GM19438 (cell line): ENCODE measurements around the gene PANX2.
A peak's percentile ranks its signal among the peaks of the same experiment; 100 is the strongest.
"Not testable (repeated sequence)": the region's sequence is repeated elsewhere in the genome, so short reads cannot be mapped to it uniquely, and the experiment has no call there.

Source experiments
- ATAC-seq: cut with Tn5 transposase; IDR thresholded peaks from one replicate; pipeline ENCODE4 v1.9.1; 2021; ENCODE audit warnings: low read depth; ENCODE audit not compliant: unreplicated experiment

The PANX2 gene

GRCh38 chr22:50194037-50194805 lies 23.7 kb downstream of the PANX2 start:
- no peak for ATAC-seq

- ATAC-seq = no peak
Measured at GRCh38 chr22:50196256-50196655, 25.7 kb downstream of the PANX2 start.

- no peak for ATAC-seq
Measured at GRCh38 chr22:50197000-50197800, 26.7 kb downstream of the PANX2 start.

GRCh38 chr22:50197856-50198623 lies 27.5 kb downstream of the PANX2 start:
- ATAC-seq = no peak

GRCh38 chr22:50198624-50199017 lies 28.1 kb downstream of the PANX2 start:
- ATAC-seq = no peak

- ATAC-seq = no peak
Measured at GRCh38 chr22:50199251-50199721, 28.8 kb downstream of the PANX2 start.

GRCh38 chr22:50199829-50200460 lies 29.4 kb downstream of the PANX2 start:
- ATAC-seq = no peak

- peak; percentile 64 for ATAC-seq
Measured at GRCh38 chr22:50200461-50201190, 30.1 kb downstream of the PANX2 start, which contains the start of gene SELENOO. SELENOO (plus strand) TSS chr22:50201011; CDS start chr22:50201037, 26 bp downstream.

GRCh38 chr22:50201191-50202129 lies 30.9 kb downstream of the PANX2 start:
- ATAC-seq = peak; percentile 12

GRCh38 chr22:50202130-50202666 lies 31.7 kb downstream of the PANX2 start:
- no peak for ATAC-seq

GRCh38 chr22:50203288-50203687 lies 32.8 kb downstream of the PANX2 start:
- no peak for ATAC-seq

GRCh38 chr22:50204571-50204970 lies 34.0 kb downstream of the PANX2 start:
- ATAC-seq = no peak

- not testable (repeated sequence) for ATAC-seq
Measured at GRCh38 chr22:50204998-50205397, 34.5 kb downstream of the PANX2 start.

- no peak for ATAC-seq
Measured at GRCh38 chr22:50205781-50206569, 35.4 kb downstream of the PANX2 start.

GRCh38 chr22:50206599-50206998 lies 36.1 kb downstream of the PANX2 start:
- ATAC-seq = no peak

- ATAC-seq = no peak
Measured at GRCh38 chr22:50207383-50208140, 37.0 kb downstream of the PANX2 start.

GRCh38 chr22:50208430-50208938 lies 38.0 kb downstream of the PANX2 start:
- ATAC-seq = no peak
